H1 (cell line): ENCODE measurements around the gene MUC16. TPM values are rescaled to one million over a fixed set of nuclear protein-coding genes. Genes with fewer than 3 reads are reported as not detected.

ENCODE experiments used
- CTCF ChIA-PET: fragments of 300-600 bp; sonication (Branson Sonifier 250); formaldehyde crosslinking; loops from one replicate; lab custom pipeline; 2021; ENCODE audit not compliant: partially characterized antibody; lab: Charles Lee
- POLR2A ChIA-PET: fragments of 300-600 bp; sonication (Branson Sonifier 250); formaldehyde crosslinking; loops from one replicate; lab custom pipeline; 2021; ENCODE audit warnings: inconsistent platforms; ENCODE audit not compliant: partially characterized antibody; lab: Charles Lee
- DNase-seq, 2 experiments: peaks; one replicate each; pipeline versions ENCODE4 v3.0.0 to v3.0.0-alpha.2; 2010 to 2022; ENCODE audit warnings: low spot score in 2 of 2, low read depth in 1 of 2, mixed read lengths in 1 of 2
- FAIRE-seq: peaks from 2 replicates; lab custom pipeline; 2011; peaks lifted over from hg19 to GRCh38; lab: Jason Lieb, UNC
- H2AFZ ChIP-seq: 2 replicates; pipeline ENCODE4 v1.8.1; 2012; ENCODE audit warnings: low read length, inconsistent platforms
- H2AK5ac ChIP-seq: 2 replicates; pipeline ENCODE4 v1.6.1; 2013; ENCODE audit warnings: low read depth, low read length
- H2BK120ac ChIP-seq: replicated peaks from 2 replicates; pipeline ENCODE3; 2013; ENCODE audit warnings: low read depth, low read length, inconsistent platforms
- H2BK12ac ChIP-seq: 2 replicates; pipeline ENCODE4 v1.6.1; 2013; ENCODE audit warnings: low read depth, low read length
- H2BK15ac ChIP-seq: 2 replicates; pipeline ENCODE4 v1.6.1; 2013; ENCODE audit warnings: low read length
- H2BK20ac ChIP-seq: 2 replicates; pipeline ENCODE4 v1.6.1; 2013; ENCODE audit warnings: low read length
- H2BK5ac ChIP-seq: 2 replicates; pipeline ENCODE4 v1.6.1; 2013; ENCODE audit warnings: low read depth, low read length
- H3K14ac ChIP-seq: 2 replicates; pipeline ENCODE4 v1.6.1; 2013; ENCODE audit warnings: inconsistent platforms; ENCODE audit not compliant: insufficient read length
- H3K18ac ChIP-seq: 2 replicates; pipeline ENCODE4 v1.6.1; 2013; ENCODE audit warnings: low read length; ENCODE audit errors: extremely low read depth
- H3K23ac ChIP-seq: 2 replicates; pipeline ENCODE4 v1.6.1; 2013; ENCODE audit warnings: inconsistent platforms; ENCODE audit not compliant: insufficient read length
- H3K23me2 ChIP-seq: 2 replicates; pipeline ENCODE4 v1.6.1; 2013; ENCODE audit warnings: low read depth, low read length
- H3K27ac ChIP-seq: 2 replicates; pipeline ENCODE4 v1.6.1; 2011; ENCODE audit warnings: low read depth, low read length, inconsistent platforms
- H3K27me3 ChIP-seq, 4 experiments: replicated peaks in 1 of 4; 1 replicate in 1 of 4; 2 replicates in 3 of 4; pipeline versions ENCODE4 v1.6.1 to v1.8.1; 2011 to 2013; ENCODE audit warnings: low read length in 3 of 4, mild to moderate bottlenecking in 3 of 4, inconsistent platforms in 2 of 4, mixed read lengths in 2 of 4, moderate library complexity in 1 of 4; ENCODE audit not compliant: control insufficient read depth in 3 of 4, insufficient read depth in 3 of 4; ENCODE audit errors: extremely low read depth in 1 of 4
- H3K36me3 ChIP-seq, 4 experiments: 2 replicates each; pipeline versions ENCODE4 v1.6.1 to v1.8.1; 2011 to 2013; ENCODE audit warnings: mild to moderate bottlenecking in 4 of 4, low read length in 3 of 4, moderate library complexity in 2 of 4, control low read depth in 1 of 4, inconsistent platforms in 1 of 4; ENCODE audit not compliant: insufficient read depth in 4 of 4, control insufficient read depth in 2 of 4
- H3K4ac ChIP-seq: replicated peaks from 2 replicates; pipeline ENCODE3; 2013; ENCODE audit warnings: low read length, low read depth, mixed read lengths, inconsistent platforms; ENCODE audit not compliant: insufficient read length
- H3K4me1 ChIP-seq, 4 experiments: replicated peaks in 1 of 4; 1 replicate in 1 of 4; 2 replicates in 3 of 4; pipeline versions ENCODE4 v1.6.1 to v1.8.1; 2011 to 2013; ENCODE audit warnings: low read length in 3 of 4, inconsistent platforms in 2 of 4, mixed read lengths in 1 of 4; ENCODE audit not compliant: insufficient read depth in 4 of 4, control insufficient read depth in 3 of 4
- H3K4me2 ChIP-seq, 2 experiments: 2 replicates each; pipeline versions ENCODE4 v1.6.1 to v1.8.1; 2011 to 2013; ENCODE audit warnings: low read depth in 2 of 2, low read length in 2 of 2, control low read depth in 1 of 2, inconsistent platforms in 1 of 2, mild to moderate bottlenecking in 1 of 2; ENCODE audit not compliant: insufficient read depth in 1 of 2
- H3K4me3 ChIP-seq, 4 experiments: fragments of 200-600, 300-600 bp in 1 of 4; sonication (generic), shearing (Covaris generic), sonication (Bioruptor Twin) in 1 of 4; 2 replicates each; pipeline versions ENCODE4 v1.5.1 to v1.8.1; 2011 to 2016; ENCODE audit warnings: low read length in 4 of 4, low read depth in 3 of 4, control low read depth in 2 of 4, inconsistent platforms in 2 of 4, mild to moderate bottlenecking in 2 of 4, mixed read lengths in 1 of 4, moderate library complexity in 1 of 4; ENCODE audit not compliant: insufficient read depth in 2 of 4; ENCODE audit errors: extremely low read depth in 1 of 4
- H3K56ac ChIP-seq: replicated peaks from 2 replicates; pipeline ENCODE3; 2013; ENCODE audit warnings: low read depth, mild to moderate bottlenecking, mixed read lengths, low read length, inconsistent platforms; ENCODE audit not compliant: insufficient read length
- H3K79me1 ChIP-seq: 2 replicates; pipeline ENCODE4 v1.6.1; 2013; ENCODE audit warnings: low read depth, low read length, control low read depth
- H3K79me2 ChIP-seq, 2 experiments: 2 replicates each; pipeline versions ENCODE4 v1.6.1 to v1.8.1; 2012 to 2013; ENCODE audit warnings: low read length in 2 of 2, mild to moderate bottlenecking in 2 of 2, inconsistent platforms in 1 of 2; ENCODE audit not compliant: insufficient read depth in 2 of 2, control insufficient read depth in 1 of 2
- H3K9ac ChIP-seq, 4 experiments: replicated peaks in 1 of 4; 1 replicate in 1 of 4; 2 replicates in 3 of 4; pipeline versions ENCODE4 v1.6.1 to v1.8.1; 2011 to 2013; ENCODE audit warnings: low read depth in 3 of 4, low read length in 3 of 4, control low read depth in 2 of 4, mild to moderate bottlenecking in 2 of 4, moderate library complexity in 2 of 4, inconsistent platforms in 1 of 4; ENCODE audit errors: extremely low read depth in 1 of 4
- H3K9me3 ChIP-seq, 2 experiments: 2 replicates each; pipeline versions ENCODE4 v1.6.1 to v1.8.1; 2012 to 2013; ENCODE audit warnings: mild to moderate bottlenecking in 2 of 2, moderate library complexity in 2 of 2, control low read depth in 1 of 2, inconsistent platforms in 1 of 2, low read depth in 1 of 2, low read length in 1 of 2, mixed read lengths in 1 of 2; ENCODE audit not compliant: insufficient read depth in 2 of 2
- H4K20me1 ChIP-seq, 2 experiments: replicated peaks in 1 of 2; 2 replicates each; pipeline versions ENCODE3 to v1.8.1; 2011 to 2013; ENCODE audit warnings: inconsistent platforms in 2 of 2, low read length in 2 of 2, mild to moderate bottlenecking in 1 of 2; ENCODE audit not compliant: insufficient read depth in 2 of 2, control insufficient read depth in 1 of 2
- H4K5ac ChIP-seq: 2 replicates; pipeline ENCODE4 v1.6.1; 2013; ENCODE audit warnings: low read length, low read depth, mixed read lengths, inconsistent platforms; ENCODE audit not compliant: insufficient read length
- H4K8ac ChIP-seq: 2 replicates; pipeline ENCODE4 v1.8.0; 2013; ENCODE audit warnings: mild to moderate bottlenecking, moderate library complexity, low read length, inconsistent platforms; ENCODE audit not compliant: insufficient read depth; ENCODE audit errors: extremely low read depth
- H4K91ac ChIP-seq: replicated peaks from 2 replicates; pipeline ENCODE3; 2013; ENCODE audit warnings: low read length, mixed read lengths, inconsistent platforms; ENCODE audit not compliant: insufficient read length
- JUND ChIP-seq: IDR thresholded peaks from 2 replicates; pipeline ENCODE4 v1.6.1; 2011; ENCODE audit warnings: mild to moderate bottlenecking, improper control_type of control experiment, low read length
- KDM4A ChIP-seq: IDR thresholded peaks from one replicate; pipeline ENCODE4 v1.7.1; 2012; ENCODE audit warnings: low read depth, mild to moderate bottlenecking, moderate library complexity, low read length, inconsistent platforms; ENCODE audit not compliant: severe bottlenecking
- KDM5A ChIP-seq: fragments of 200-600 bp; IDR thresholded peaks from 2 replicates; pipeline ENCODE4 v1.7.1; 2012; ENCODE audit warnings: mild to moderate bottlenecking, low read length, inconsistent platforms, mixed read lengths
- POU5F1 ChIP-seq: IDR thresholded peaks from 2 replicates; pipeline ENCODE4 v1.6.1; 2011; ENCODE audit warnings: low read depth, mild to moderate bottlenecking, low read length, moderate library complexity
- RFX5 ChIP-seq: IDR thresholded peaks from 2 replicates; pipeline ENCODE4 v1.6.1; 2011; ENCODE audit warnings: low read depth, low read length, improper control_type of control experiment, borderline replicate concordance
- RXRA ChIP-seq: IDR thresholded peaks from 2 replicates; pipeline ENCODE4 v1.6.1; 2011; ENCODE audit warnings: low read depth, mild to moderate bottlenecking, low read length, moderate library complexity; ENCODE audit not compliant: insufficient read depth
- SIN3A ChIP-seq, 2 experiments: IDR thresholded peaks in 1 of 2; conservative IDR thresholded peaks in 1 of 2; 2 replicates each; pipeline ENCODE4 v1.6.1; 2011 to 2012; ENCODE audit warnings: low read length in 2 of 2, improper control_type of control experiment in 1 of 2, low read depth in 1 of 2, mild to moderate bottlenecking in 1 of 2
- SIRT6 ChIP-seq: IDR thresholded peaks from one replicate; pipeline ENCODE4 v1.7.1; 2012; ENCODE audit warnings: low read length, inconsistent platforms
- TAF1 ChIP-seq: IDR thresholded peaks from 2 replicates; pipeline ENCODE4 v1.6.1; 2011; ENCODE audit warnings: mild to moderate bottlenecking, low read depth, low read length
- TEAD4 ChIP-seq: IDR thresholded peaks from 2 replicates; pipeline ENCODE4 v1.6.1; 2012; ENCODE audit warnings: low read depth, low read length, inconsistent platforms, mixed read lengths
- WGBS, 2 experiments: shearing (Covaris generic) in 1 of 2; methylation state at CpG; one replicate each; pipeline versions ENCODE4 v1.1.6 to v1.1.7; 2013 to 2015; ENCODE audit warnings: low lambda C conversion rate in 2 of 2, mixed read lengths in 2 of 2, inconsistent platforms in 1 of 2, low coverage in 1 of 2, missing lambda C conversion rate in 1 of 2; ENCODE audit not compliant: insufficient replicate concordance in 2 of 2, insufficient coverage in 1 of 2, insufficient read length in 1 of 2; ENCODE audit errors: extremely low coverage in 1 of 2, missing lambda C conversion rate in 1 of 2; 5-methylcytosine and 5-hydroxymethylcytosine counted together
- polyA plus RNA-seq, 7 experiments: library from polyadenylated mRNA; depleted of rRNA in 3 of 7; stranded (reverse) in 5 of 7; unstranded in 2 of 7; fragments of >200 nt in 5 of 7; fragments of 200-250 nt in 2 of 7; gene quantifications; 1 replicate in 5 of 7; 2 replicates in 1 of 7; 4 replicates in 1 of 7; pipeline versions ENCODE4 v1.2.1 to v1.2.3, GENCODE V29; 2011 to 2013; ENCODE audit warnings: missing spikeins in 2 of 7, mixed read lengths in 2 of 7
- total RNA-seq: library from RNA; stranded (reverse); fragmentation: NEBNext Ultra II Directional; extraction: Animal tissue kit (Norgen Biotek cat#: 25700); gene quantifications from 2 replicates; pipeline ENCODE4 v1.2.1, GENCODE V29; 2021

Gene MUC16
- total and polyA plus RNA-seq, 2 of the 8 experiments (the other 6 are each of a cell fraction or from before 2014, with no cell fraction given) = 0.17 to 0.60 TPM

DNA sequence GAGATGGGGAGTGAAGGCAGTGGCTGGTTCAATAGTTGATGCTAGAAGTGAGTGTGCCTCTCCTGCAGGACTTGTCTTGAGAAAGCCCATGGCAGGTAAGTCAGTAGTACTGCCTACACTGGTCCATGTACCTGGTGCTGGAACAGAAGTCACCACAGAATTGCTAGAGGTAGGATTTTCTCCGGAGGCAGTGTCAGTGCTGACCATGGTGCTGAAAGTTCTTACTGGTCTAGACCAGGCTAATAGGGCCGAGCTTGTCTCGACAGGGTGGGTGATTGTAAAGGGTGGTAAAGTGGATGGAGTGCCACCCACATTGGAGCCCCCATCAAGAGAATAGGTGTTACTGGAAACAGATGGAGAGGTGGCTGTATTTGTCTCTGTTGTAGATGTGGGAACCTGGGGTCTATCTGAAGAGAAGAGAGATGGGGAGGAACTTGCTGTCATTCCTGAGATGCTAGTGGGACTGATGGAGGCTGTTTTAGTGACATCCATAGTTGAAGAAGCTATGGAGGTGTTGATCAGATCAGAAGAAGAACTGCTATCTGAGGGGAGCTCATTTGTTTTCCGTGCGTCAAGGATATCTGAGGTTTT is 36.6 kb downstream of the MUC16 start:
- H2AK5ac ChIP-seq = no peak overlapping the region
- H3K4me3 ChIP-seq = no peak overlapping the region
- no peak overlapping the region for H3K4me2 ChIP-seq
- no peak overlapping the region for H2BK12ac ChIP-seq
- H3K9ac ChIP-seq = no peak overlapping the region
- no peaks in the 10 kb centered on the region for H3K4me1 ChIP-seq
- no peak overlapping the region for H2BK120ac ChIP-seq
- H3K79me1 ChIP-seq = no peaks in the 10 kb centered on the region
- H4K5ac ChIP-seq = no peak overlapping the region
- H4K8ac ChIP-seq = no peak overlapping the region
- no peaks in the 10 kb centered on the region for H4K20me1 ChIP-seq
- no peak overlapping the region for H3K14ac ChIP-seq
- H3K27ac ChIP-seq = no peak overlapping the region
- no peaks in the 10 kb centered on the region for H3K27me3 ChIP-seq
- H3K18ac ChIP-seq = no peak overlapping the region
- no peak overlapping the region for H3K4ac ChIP-seq
- no peak overlapping the region for H4K91ac ChIP-seq
- peaks cover 74 to 82% of the 10 kb centered on the region in 2 experiments for H3K9me3 ChIP-seq
- 80% methylated on average over 5 of the region's 5 CpGs; no CpG with 5 or more reads in 1 of the 2 experiments for WGBS, 2 experiments
- H3K36me3 ChIP-seq = no peaks in the 10 kb centered on the region
- no peak overlapping the region for H2BK15ac ChIP-seq
- H2AFZ ChIP-seq = no peak overlapping the region
- H2BK5ac ChIP-seq = no peak overlapping the region
- no peak overlapping the region for H2BK20ac ChIP-seq
- CTCF ChIA-PET = no interaction called here
- FAIRE-seq (no peak), DNase-seq (no peak)
- H3K56ac ChIP-seq = no peak overlapping the region
- no peaks in the 10 kb centered on the region for H3K23me2 ChIP-seq
- POLR2A ChIA-PET = no interaction called here
- H3K79me2 ChIP-seq = no peaks in the 10 kb centered on the region
- no peak overlapping the region for H3K23ac ChIP-seq
- TF ChIP-seq RFX5 (no peak), POU5F1 (no peak), JUND (no peak), KDM4A (no peak), KDM5A (no peak), SIN3A (conservative IDR thresholded peaks at IDR 0.05 in 1 of 2, IDR thresholded peaks at IDR 0.05 in 1 of 2; ENCODE audit: low read depth in 1 of 2, low read length in 2 of 2) (no peak), TAF1 (no peak), SIRT6 (no peak), RXRA (no peak), TEAD4 (no peak)
